Upper lobe of left lung (tissue), 6 donors: ENCODE measurements around the gene DSCAM. TPM values are rescaled to one million over a fixed set of nuclear protein-coding genes. Genes with fewer than 3 reads are reported as not detected.

ENCODE experiments used
- ATAC-seq, 2 donors: fragments of 200-7000 bp; cut with Tn5 transposase; one replicate each; pipeline ENCODE4 v1.9.1; 2022; ENCODE audit warnings: mild to moderate bottlenecking in 2 of 2, moderate library complexity in 2 of 2; ENCODE audit not compliant: low FRiP score in 2 of 2
- DNase-seq, 2 donors: peaks; one replicate each; pipeline ENCODE4 v3.0.0-alpha.2; 2019 to 2020
- H3K27ac ChIP-seq, 4 donors: fragments of 200-600 bp; sonication (generic); one replicate each; pipeline ENCODE4 v1.5.1; 2016 to 2019
- H3K27me3 ChIP-seq, 4 donors: fragments of 200-600 bp; sonication (generic); one replicate each; pipeline ENCODE4 v1.5.1; 2017 to 2019
- H3K36me3 ChIP-seq, 4 donors: fragments of 200-600 bp; sonication (generic); one replicate each; pipeline ENCODE4 v1.5.1; 2016 to 2019
- H3K4me1 ChIP-seq, 4 donors: fragments of 200-600 bp; sonication (generic); one replicate each; pipeline ENCODE4 v1.5.1; 2018 to 2019
- H3K4me3 ChIP-seq, 4 donors: fragments of 200-600 bp; sonication (generic); one replicate each; pipeline ENCODE4 v1.5.1; 2017 to 2019; ENCODE audit warnings: mild to moderate bottlenecking in 2 of 4, moderate library complexity in 1 of 4
- H3K9me3 ChIP-seq, 4 donors: fragments of 200-600 bp; sonication (generic); one replicate each; pipeline ENCODE4 v1.5.1; 2018 to 2019
- CTCF ChIP-seq, 6 experiments: fragments of 450-650 bp in 4 of 6; fragments of 200-600 bp in 2 of 6; sonication (generic) in 2 of 6; IDR thresholded peaks; one replicate each; pipeline ENCODE4 v1.5.1; 2016 to 2019; ENCODE audit warnings: antibody characterized with exemption in 6 of 6
- EP300 ChIP-seq, 4 donors: sonication (generic); formaldehyde crosslinking; IDR thresholded peaks; one replicate each; pipeline ENCODE4 v1.5.1; 2017; ENCODE audit warnings: antibody characterized with exemption in 4 of 4, control low read depth in 2 of 4
- POLR2A ChIP-seq, 4 donors: fragments of 450-650 bp; IDR thresholded peaks; one replicate each; pipeline ENCODE4 v1.5.1; 2016 to 2017; ENCODE audit warnings: antibody characterized with exemption in 4 of 4, mild to moderate bottlenecking in 2 of 4
- POLR2AphosphoS5 ChIP-seq, 2 donors: sonication (generic); formaldehyde crosslinking; IDR thresholded peaks; one replicate each; pipeline ENCODE4 v1.5.1; 2017; ENCODE audit warnings: antibody characterized with exemption in 2 of 2
- WGBS, 2 donors: methylation state at CpG; one replicate each; pipeline ENCODE4 v1.1.5; 2017 to 2018; 5-methylcytosine and 5-hydroxymethylcytosine counted together
- total RNA-seq, 6 donors: library from RNA; depleted of rRNA in 4 of 6; stranded (reverse); fragments of >200 nt in 4 of 6; gene quantifications; one replicate each; pipeline versions ENCODE4 v1.1.0 to v1.2.1, GENCODE V29; 2016 to 2021
- donor health status: DM: no; HTN: no; CAD: no; lungs with moderate emphysema.
- donor health status: DM: no; HTN: yes; CAD: no; lungs with severe emphysema.

Gene DSCAM
- total RNA-seq, 6 donors from 2014 or later: under 0.01 to 0.61 (median 0.26) TPM; not detected in 1

GRCh38 chr21:40118527-40118926, 728.4 kb downstream of the DSCAM start:
- no peaks in the 10 kb centered on the region for H3K9me3 ChIP-seq
- ATAC-seq (no peak), DNase-seq (no peak)
- WGBS, 2 donors: 77 to 86% methylated on average over 9 of the region's 9 CpGs
- no peaks in the 10 kb centered on the region for H3K4me1 ChIP-seq
- no peaks in the 10 kb centered on the region for H3K27me3 ChIP-seq
- H3K27ac ChIP-seq: no peak overlapping the region
- TF ChIP-seq POLR2A (IDR thresholded peaks at IDR 0.05) (no peak), POLR2AphosphoS5 (IDR thresholded peaks at IDR 0.05) (no peak), EP300 (IDR thresholded peaks at IDR 0.05) (no peak), CTCF (IDR thresholded peaks at IDR 0.05) (no peak)
- no peak overlapping the region for H3K4me3 ChIP-seq
- no peaks in the 10 kb centered on the region for H3K36me3 ChIP-seq

GRCh38 chr21:40117236-40117635, 729.7 kb downstream of the DSCAM start:
- whole genome bisulfite sequencing, 2 donors: 79 to 93% methylated on average over 4 of the region's 4 CpGs
- Histone ChIP-seq H3K27ac (no peak overlapping the region), H3K9me3 (no peaks in the 10 kb centered on the region), H3K27me3 (no peaks in the 10 kb centered on the region), H3K36me3 (no peaks in the 10 kb centered on the region), H3K4me3 (no peak overlapping the region), H3K4me1 (no peaks in the 10 kb centered on the region)
- DNase-seq: no peak
- ATAC-seq: no peak
- TF ChIP-seq CTCF (IDR thresholded peaks at IDR 0.05): no peak
- TF ChIP-seq POLR2AphosphoS5 (IDR thresholded peaks at IDR 0.05): no peak
- no peak for TF ChIP-seq EP300 (IDR thresholded peaks at IDR 0.05)
- no peak for TF ChIP-seq POLR2A (IDR thresholded peaks at IDR 0.05)

GRCh38 chr21:40115775-40116174, 731.2 kb downstream of the DSCAM start:
- no peak for TF ChIP-seq EP300 (IDR thresholded peaks at IDR 0.05)
- no peak for TF ChIP-seq POLR2AphosphoS5 (IDR thresholded peaks at IDR 0.05)
- no peak for TF ChIP-seq POLR2A (IDR thresholded peaks at IDR 0.05)
- no peak for TF ChIP-seq CTCF (IDR thresholded peaks at IDR 0.05)
- ATAC-seq (no peak), DNase-seq (no peak)
- H3K9me3 ChIP-seq: no peaks in the 10 kb centered on the region
- no peaks in the 10 kb centered on the region for H3K4me1 ChIP-seq
- H3K4me3 ChIP-seq: no peak overlapping the region
- no peaks in the 10 kb centered on the region for H3K27me3 ChIP-seq
- H3K36me3 ChIP-seq: no peaks in the 10 kb centered on the region
- no peak overlapping the region for H3K27ac ChIP-seq

GRCh38 chr21:40102682-40103081, 744.3 kb downstream of the DSCAM start:
- DNase-seq (no peak), ATAC-seq (no peak)
- 71 to 82% methylated on average over 3 of the region's 3 CpGs for WGBS, 2 donors
- Histone ChIP-seq H3K4me1 (no peaks in the 10 kb centered on the region), H3K27ac (no peak overlapping the region), H3K9me3 (no peaks in the 10 kb centered on the region), H3K27me3 (no peaks in the 10 kb centered on the region), H3K36me3 (no peaks in the 10 kb centered on the region), H3K4me3 (no peak overlapping the region)
- TF ChIP-seq CTCF (IDR thresholded peaks at IDR 0.05) (no peak), EP300 (IDR thresholded peaks at IDR 0.05) (no peak), POLR2AphosphoS5 (IDR thresholded peaks at IDR 0.05) (no peak), POLR2A (IDR thresholded peaks at IDR 0.05) (no peak)

- no peak for DNase-seq
- H3K4me3 ChIP-seq: no peak overlapping the region
- TF ChIP-seq EP300 (IDR thresholded peaks at IDR 0.05) (no peak), POLR2AphosphoS5 (IDR thresholded peaks at IDR 0.05) (no peak), CTCF (IDR thresholded peaks at IDR 0.05) (no peak), POLR2A (IDR thresholded peaks at IDR 0.05) (no peak)
- no peak overlapping the region for H3K27ac ChIP-seq
- WGBS, 2 donors: 68 to 79% methylated on average over 3 of the region's 3 CpGs
- H3K27me3 ChIP-seq: no peaks in the 10 kb centered on the region
- no peak for ATAC-seq
- no peaks in the 10 kb centered on the region for H3K36me3 ChIP-seq
- H3K9me3 ChIP-seq: no peaks in the 10 kb centered on the region
- H3K4me1 ChIP-seq: no peaks in the 10 kb centered on the region
These were observed 747.1 kb downstream of the DSCAM start for GRCh38 chr21:40099809-40100208.
